HL-60/S4 treated with phorbol 12-myristate 13-acetate at 8.2 ng/mL for 4 days and 3 days (cell line): ENCODE measurements around the gene CCPG1.
"Not testable (repeated sequence)": the region's sequence is repeated elsewhere in the genome, so short reads cannot be mapped to it uniquely, and the experiment has no call there.

ENCODE experiments used
- in situ Hi-C: fragments of 300-500 bp; cut with MboI; formaldehyde crosslinking; loops from 2 replicates; pipeline ENCODE4 v1.15.0; 2022; ENCODE audit warnings: low sequenced_read_pairs

Gene CCPG1

GRCh38 chr15:55408012-55408928 lies at the start of gene CCPG1, which contains the start of gene PIERCE2:
TSS of gene CCPG1 (minus strand) at chr15:55408359. CDS start at chr15:55389424, 18,935 bp downstream.
TSS of gene PIERCE2 (plus strand) at chr15:55408495. CDS start at chr15:55408769, 274 bp downstream.
- in situ Hi-C loops: no loop called here

- in situ Hi-C loops: no loop called here
Measured at GRCh38 chr15:55457401-55458022, 49.4 kb upstream of the CCPG1 start.

- in situ Hi-C loops: not testable (repeated sequence)
Measured at GRCh38 chr15:55447030-55447394, 38.9 kb upstream of the CCPG1 start.

GRCh38 chr15:55446379-55447029 lies 38.3 kb upstream of the CCPG1 start:
- in situ Hi-C loops: not testable (repeated sequence)

GRCh38 chr15:55445936-55446335 lies 37.8 kb upstream of the CCPG1 start:
- in situ Hi-C loops: not testable (repeated sequence)

- in situ Hi-C loops: not testable (repeated sequence)
Measured at GRCh38 chr15:55443141-55443540, 35.0 kb upstream of the CCPG1 start.

- in situ Hi-C loops: no loop called here
Measured at GRCh38 chr15:55434989-55435825, 27.0 kb upstream of the CCPG1 start.

GRCh38 chr15:55422089-55422488 lies 13.9 kb upstream of the CCPG1 start:
- in situ Hi-C loops: no loop called here

GRCh38 chr15:55420171-55420866 lies 12.2 kb upstream of the CCPG1 start:
- in situ Hi-C loops: no loop called here

GRCh38 chr15:55417678-55418077 lies 9.5 kb upstream of the CCPG1 start:
- in situ Hi-C loops: not testable (repeated sequence)

GRCh38 chr15:55408976-55409375 lies 817 bp upstream of the CCPG1 start:
- in situ Hi-C loops: not testable (repeated sequence)

GRCh38 chr15:55407498-55408011 lies 604 bp downstream of the CCPG1 start:
- in situ Hi-C loops: no loop called here

- in situ Hi-C loops: no loop called here
Measured at GRCh38 chr15:55403531-55403930, 4.6 kb downstream of the CCPG1 start.

GRCh38 chr15:55402707-55403106 lies 5.5 kb downstream of the CCPG1 start:
- in situ Hi-C loops: no loop called here

GRCh38 chr15:55401786-55402246 lies 6.3 kb downstream of the CCPG1 start:
- in situ Hi-C loops: no loop called here

- in situ Hi-C loops: not testable (repeated sequence)
Measured at GRCh38 chr15:55400050-55400449, 8.1 kb downstream of the CCPG1 start.

GRCh38 chr15:55398243-55398642 lies 9.9 kb downstream of the CCPG1 start:
- in situ Hi-C loops: no loop called here

GRCh38 chr15:55394694-55395093 lies 13.5 kb downstream of the CCPG1 start:
- in situ Hi-C loops: no loop called here

- in situ Hi-C loops: no loop called here
Measured at GRCh38 chr15:55389264-55389607, 18.9 kb downstream of the CCPG1 start.

GRCh38 chr15:55387027-55387426 lies 21.1 kb downstream of the CCPG1 start:
- in situ Hi-C loops: no loop called here
